GM21717 (cell line): ENCODE measurements around the gene TSNAX.
"Not testable (repeated sequence)": the region's sequence is repeated elsewhere in the genome, so short reads cannot be mapped to it uniquely, and the experiment has no call there.

Experiments used
- ATAC-seq: cut with Tn5 transposase; IDR thresholded peaks from one replicate; pipeline ENCODE4 v1.9.1; 2021; ENCODE audit warnings: mild to moderate bottlenecking, moderate library complexity; ENCODE audit not compliant: unreplicated experiment

Gene TSNAX

DNA sequence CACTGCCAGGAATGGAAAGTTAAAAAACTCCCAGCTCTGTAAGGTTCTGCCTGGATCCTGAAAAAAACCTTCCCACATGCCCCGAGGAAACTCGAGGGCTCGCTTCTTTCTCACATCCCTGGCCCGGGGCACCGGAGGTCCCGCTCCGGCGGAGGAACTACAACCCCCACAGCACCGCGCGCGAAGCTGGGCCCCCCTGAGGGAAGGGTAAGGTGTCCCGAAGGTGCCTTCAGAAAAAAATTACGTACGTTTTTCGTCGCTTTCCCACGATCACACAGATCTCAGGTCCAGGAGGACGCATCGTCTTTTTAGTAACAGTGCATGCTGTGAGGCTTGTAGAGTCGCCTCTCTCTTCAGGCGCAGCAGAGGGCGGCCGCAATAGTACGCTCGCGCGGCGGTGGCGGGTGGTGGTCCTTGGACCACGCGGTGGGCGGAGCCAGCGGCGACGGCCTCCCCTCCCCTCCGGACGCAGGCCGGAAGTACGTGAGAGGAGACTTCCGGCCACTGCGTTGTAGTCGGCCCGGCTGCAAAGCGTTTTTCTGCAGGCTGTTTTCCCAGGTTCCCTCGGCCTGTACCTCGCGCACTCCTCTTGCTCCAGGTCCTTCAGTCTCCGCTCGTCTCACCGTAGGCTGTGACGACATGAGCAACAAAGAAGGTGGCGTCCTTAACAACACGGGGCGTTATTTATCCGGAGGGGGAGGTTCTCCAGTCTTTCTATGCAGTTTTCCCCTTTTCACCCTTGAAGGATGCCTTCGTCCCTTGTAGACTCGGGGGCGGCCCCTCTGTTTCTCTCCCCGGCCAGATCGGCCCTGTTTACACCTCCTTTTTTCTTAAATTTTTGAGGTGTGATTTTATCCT is at the start of gene TSNAX:
Gene TSNAX, plus strand, starts transcription at position 498 of the 858 bp plus-strand sequence. Its CDS starts 142 bp downstream, at position 640.
- peak; percentile 97 for ATAC-seq

DNA sequence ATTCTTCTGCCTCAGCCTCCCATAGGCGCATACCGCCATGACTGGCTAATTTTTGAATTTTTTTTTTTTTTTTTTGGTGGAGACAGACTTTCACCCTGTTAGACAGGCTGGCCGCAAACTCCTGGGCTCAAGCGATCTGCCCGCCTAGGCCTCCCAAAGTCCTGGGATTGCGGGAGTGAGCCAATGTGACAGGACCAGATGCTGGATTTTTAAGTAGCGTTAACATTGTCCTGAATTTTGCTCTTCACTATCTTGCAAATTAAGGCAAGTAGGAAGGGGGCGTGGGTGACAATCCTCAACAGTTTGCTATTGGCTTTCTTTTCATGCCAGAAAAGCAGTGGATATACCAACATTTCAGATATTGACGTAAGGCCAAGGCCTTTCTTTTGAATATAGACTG is 49.7 kb upstream of the TSNAX start:
- no peak for ATAC-seq

DNA sequence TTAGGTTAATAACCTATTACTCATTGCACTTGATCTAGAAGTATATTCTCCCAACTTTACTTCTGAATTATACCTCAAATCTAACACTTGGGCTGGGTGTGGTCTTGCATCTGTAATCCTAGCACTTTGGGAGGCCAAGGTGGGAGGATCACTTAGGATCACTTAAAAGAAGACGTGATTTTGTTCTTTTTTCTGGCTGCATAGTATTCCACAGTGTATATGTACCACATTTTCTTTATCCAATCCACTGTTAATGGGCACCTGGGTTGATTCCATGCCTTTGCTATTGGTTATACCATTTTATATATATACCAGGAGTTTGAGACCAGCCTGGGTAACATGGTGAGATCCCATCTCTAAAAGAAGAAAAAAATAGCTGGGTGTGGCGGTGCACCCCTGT is 48.5 kb upstream of the TSNAX start:
- no peak for ATAC-seq

GRCh38 chr1:231481289-231481688 is 47.2 kb upstream of the TSNAX start:
- ATAC-seq: no peak

DNA sequence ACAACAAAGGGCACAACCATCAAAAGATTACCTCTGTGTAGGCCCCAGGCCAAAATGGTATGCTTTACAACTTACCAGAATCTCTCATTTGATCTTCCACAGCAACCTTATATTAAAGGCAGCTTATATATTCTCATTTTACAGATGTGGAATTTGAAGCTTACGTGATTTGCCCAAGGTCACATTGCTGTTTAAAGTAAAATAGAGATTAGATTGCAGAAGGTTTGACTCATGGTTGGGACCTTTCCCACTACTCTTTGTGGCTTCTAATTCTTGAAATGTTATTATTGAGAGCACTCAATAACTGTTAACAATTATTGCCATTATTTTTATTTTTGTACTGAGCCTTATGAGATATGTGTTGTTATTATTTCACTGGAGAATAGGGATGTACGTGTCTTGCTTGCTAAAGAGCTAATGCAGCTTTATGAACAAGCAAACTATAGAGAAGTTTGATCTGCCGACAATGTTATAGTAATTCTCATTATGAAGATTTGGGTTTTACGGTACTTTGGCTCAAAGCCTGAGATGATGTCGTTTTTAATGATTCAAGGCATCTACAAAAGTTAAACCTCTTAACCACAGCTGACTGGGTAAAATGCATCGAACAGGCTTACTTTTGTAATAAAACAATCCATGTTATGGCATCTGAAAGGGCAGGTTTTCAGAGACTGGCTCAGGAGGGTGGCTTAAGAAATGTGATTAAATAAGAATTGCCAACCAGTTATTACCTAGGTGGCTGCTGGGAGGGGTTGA is 43.3 kb upstream of the TSNAX start:
- ATAC-seq: no peak

DNA sequence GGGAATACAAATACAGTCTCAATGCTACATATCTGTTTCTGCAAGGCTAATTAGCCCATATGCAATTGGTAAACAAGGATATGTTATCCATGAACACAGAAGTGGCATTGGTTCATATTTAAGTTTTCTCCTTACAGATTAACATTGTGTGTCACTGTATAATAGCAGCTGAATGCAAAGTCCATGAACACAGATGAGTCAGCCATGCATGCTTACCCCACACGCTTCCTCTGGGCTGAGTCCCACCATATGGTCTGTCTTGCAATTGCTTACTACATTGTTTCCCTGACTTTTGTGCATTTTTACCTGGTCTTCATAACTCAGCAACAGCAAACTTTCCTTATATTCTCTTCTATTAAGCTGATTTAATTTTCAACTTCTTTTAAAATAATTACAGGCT is 41.5 kb upstream of the TSNAX start:
- no peak for ATAC-seq

- ATAC-seq: no peak
These were observed 40.6 kb upstream of the TSNAX start for GRCh38 chr1:231487910-231488309.

- no peak for ATAC-seq
These were observed 34.9 kb upstream of the TSNAX start for GRCh38 chr1:231493421-231494185.

DNA sequence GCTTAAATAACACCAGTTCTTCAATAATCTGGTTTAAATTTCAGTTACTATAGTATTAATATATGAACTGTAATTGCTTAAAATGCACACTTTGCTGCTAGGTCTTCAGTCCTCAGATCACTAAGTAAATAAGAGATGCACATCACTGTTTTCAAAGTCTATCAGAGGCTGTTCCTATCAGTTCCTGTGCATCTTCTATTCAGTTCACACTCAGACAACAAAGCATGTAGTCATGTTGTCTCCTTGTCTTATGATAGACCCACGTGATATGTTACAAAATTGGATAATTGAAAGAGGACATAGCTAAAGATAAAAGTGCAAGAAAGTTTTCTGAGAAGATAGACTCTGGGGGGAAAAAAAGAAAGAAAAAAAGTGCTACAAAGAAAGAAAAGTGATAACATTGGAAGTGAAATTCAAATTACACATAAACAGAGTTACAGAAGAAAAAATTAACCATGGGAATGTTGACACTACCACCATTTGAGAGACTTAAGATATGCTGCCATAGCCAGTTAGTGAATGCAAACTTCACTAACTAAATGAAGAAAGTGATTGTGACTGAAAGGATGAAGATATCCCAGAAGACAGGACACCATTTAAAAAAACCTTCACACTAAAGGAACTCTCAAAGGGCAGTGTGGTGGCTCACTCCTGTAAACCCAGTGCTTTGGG is 33.9 kb upstream of the TSNAX start:
- ATAC-seq: no peak

GRCh38 chr1:231497629-231498152 is 30.8 kb upstream of the TSNAX start:
- ATAC-seq: no peak

DNA sequence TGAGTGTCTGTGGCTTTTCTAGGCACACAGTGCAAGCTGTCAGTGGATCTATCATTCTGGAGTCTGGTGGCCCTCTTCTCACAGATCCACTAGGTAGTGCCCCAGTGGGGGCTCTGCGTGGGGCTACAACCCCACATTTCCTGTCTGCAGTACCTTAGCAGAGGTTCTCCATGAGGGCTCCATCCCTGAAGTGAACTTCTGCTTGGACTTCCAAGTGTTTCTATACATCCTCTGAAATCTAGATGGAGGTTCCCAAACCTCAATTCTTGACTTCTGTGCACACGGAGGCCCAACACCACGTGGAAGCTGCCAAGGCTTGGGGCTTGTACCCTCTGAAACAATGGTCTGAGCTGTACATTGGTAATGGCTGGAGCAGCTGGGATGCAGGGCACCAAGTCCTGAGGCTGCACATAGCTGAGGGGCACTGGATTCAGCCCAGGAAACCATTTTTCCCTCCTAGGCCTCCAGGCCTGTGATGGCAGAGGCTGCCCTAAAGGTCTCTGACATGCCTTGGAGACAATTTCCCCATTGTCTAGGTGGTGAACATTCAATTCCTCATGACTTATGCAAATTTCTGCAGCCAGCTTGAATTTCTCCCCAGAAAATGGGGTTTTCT is 29.2 kb upstream of the TSNAX start:
- ATAC-seq: no peak

DNA sequence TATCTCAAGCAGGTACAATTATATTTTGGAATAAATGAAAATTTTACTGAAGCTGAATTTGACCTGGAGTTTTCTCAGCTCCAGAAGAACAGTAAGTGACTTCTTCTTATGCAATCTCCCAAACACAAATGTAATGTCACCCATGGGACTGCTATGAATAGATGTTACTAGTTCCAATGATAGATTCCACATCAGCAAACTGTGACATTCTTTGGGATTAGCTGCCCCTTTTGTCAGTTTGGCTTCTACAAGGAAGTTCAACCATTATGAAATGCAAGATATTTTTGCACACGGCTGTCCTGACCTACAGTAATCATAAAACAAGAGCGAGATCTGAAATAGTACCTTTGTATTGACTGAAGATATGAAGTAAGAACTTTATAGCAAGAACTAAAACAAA is 27.8 kb upstream of the TSNAX start:
- no peak for ATAC-seq

DNA sequence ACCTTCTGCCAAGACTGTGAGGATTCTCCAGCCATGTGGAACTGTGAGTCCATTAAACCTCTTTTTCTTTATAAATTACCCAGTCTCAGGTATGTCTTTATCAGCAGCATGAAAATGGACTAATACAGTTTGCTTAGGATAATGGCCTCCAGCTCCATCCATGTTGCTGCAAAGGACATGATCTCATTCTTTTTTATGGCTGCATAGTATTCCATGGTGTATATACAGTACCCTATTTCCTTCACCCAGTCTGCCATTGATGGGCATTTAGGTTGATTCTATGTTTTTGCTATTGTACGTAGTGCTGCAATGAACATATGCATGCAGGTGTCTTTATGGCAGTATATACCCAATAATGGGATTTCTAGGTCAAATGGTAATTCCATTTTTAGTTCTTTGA is 25.3 kb upstream of the TSNAX start:
- not testable (repeated sequence) for ATAC-seq

DNA sequence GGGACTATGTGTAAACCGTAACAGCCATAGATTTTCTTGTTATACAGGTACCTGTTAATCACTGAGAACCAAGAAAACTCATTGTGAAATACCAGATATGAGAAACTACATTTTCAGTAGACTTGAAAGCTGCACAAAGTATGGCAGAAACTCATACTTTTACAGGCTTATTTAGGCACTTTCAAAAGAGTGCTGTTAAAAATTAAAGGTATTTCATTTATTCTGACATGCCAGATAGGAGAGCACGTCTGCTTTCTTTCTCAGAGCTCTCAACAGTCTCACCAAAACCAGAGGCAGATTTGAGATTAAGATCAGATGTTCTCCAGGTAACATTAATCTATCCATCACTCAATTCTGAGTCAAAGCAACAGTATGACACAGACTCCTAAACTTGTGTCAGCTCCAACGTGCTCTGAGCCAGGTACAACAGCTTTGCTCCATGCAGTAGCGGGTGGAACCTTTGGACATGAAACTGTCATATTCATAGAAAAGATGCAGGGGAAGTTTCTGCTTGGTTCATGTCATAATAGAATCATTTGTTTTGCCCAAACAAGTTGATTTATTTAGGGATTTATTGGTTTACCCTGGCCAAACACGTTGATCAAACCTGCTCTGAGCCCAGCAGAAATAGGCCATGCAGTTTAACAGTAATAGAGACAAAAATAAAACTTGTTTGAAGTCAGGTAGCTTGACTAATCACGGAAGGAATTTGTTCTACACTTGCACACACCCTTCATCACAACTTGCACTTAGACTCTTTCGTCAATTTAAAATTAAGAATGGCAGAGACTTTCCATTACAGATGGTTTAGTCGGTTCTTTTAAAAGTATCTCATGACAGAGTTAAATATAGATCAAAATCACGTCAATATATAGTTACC is 20.8 kb upstream of the TSNAX start:
- peak; percentile 64 for ATAC-seq

DNA sequence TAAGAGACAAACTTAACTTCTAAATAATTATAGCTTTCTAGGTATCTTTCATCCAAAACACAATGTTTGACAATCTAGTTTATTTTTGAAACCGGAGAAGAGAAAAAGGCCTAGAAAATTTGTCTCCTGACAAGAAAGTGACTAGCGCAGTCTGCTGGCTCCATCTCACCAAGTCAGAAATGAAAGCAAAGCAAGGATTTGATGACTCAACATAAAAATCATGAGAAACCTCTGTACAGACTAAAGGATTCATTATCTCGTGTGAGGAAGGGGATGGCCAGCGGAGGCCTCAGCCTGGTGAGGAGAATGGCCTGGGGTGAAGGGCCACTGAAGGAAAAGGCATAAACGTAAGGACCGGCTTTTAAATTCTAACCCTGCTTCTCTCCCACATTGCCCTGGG is 20.0 kb upstream of the TSNAX start:
- no peak for ATAC-seq

- ATAC-seq: no peak
These were observed 19.5 kb upstream of the TSNAX start for GRCh38 chr1:231508941-231509340.

DNA sequence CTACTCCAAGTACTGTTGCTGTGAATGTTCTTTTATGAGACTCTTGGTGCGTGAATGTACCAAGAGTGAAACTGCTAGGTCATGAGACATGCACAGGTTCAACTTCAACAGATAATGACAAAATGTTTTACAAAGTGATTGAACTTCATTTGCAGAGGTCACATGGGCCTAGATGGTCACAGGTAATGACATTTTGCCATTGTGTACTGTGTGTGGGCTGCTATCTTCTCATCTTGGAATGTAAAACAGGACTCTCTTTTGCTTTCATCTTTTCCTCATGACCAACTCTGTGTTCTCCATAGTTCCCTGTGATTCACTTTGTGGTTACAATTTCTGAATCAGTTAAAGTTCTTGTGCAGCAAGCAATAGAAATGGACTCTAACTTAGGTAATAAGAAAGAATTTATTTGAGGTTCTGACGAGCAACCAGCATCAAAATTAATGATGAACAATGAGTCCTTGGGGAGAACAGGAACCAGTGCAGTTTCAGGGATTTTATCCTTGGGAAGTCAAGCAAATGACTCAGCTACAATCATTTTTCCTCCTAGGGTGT is 16.2 kb upstream of the TSNAX start:
- peak; percentile 39 for ATAC-seq

- ATAC-seq: peak; percentile 71
These were observed 12.7 kb upstream of the TSNAX start for GRCh38 chr1:231515748-231516147.

GRCh38 chr1:231517076-231517475 is 11.4 kb upstream of the TSNAX start:
- no peak for ATAC-seq
